ENCODE results near the gene BRD9.

- TF ChIP-seq CTCF (IDR thresholded peaks at IDR 0.05; ENCODE audit: extremely low read depth in 1 of 2, insufficient read depth in 1 of 2, low read depth in 1 of 2, low read length in 2 of 2), result no peak
- no peak for TF ChIP-seq JUN (IDR thresholded peaks at IDR 0.05; ENCODE audit: borderline replicate concordance, insufficient read depth, insufficient read length, low read depth)
- no peak for TF ChIP-seq EZH2 (IDR thresholded peaks at IDR 0.05; ENCODE audit: borderline replicate concordance, low read depth, low read length, severe bottlenecking)
- no peak for TF ChIP-seq POLR2A (IDR thresholded peaks at IDR 0.05; ENCODE audit: low read depth, low read length)
- TF ChIP-seq POLR2AphosphoS5 (IDR thresholded peaks at IDR 0.05; ENCODE audit: insufficient read depth, low read depth, low read length), result no peak
- TF ChIP-seq GATA2 (IDR thresholded peaks at IDR 0.05; ENCODE audit: insufficient read depth, insufficient read length, low read depth, low read length), result no peak
- no peak for TF ChIP-seq MAX (IDR thresholded peaks at IDR 0.05; ENCODE audit: insufficient read depth, insufficient read length)
- no peak for TF ChIP-seq FOS (IDR thresholded peaks at IDR 0.05; ENCODE audit: borderline replicate concordance, insufficient read depth, low read length)
Measured at GRCh38 chr5:856531-857425, 35.8 kb downstream of the BRD9 start.

Data from endothelial cell of umbilical vein (primary cell).